GM23338 (cell line): ENCODE data around the gene INPP4B. TPM values are rescaled to one million over a fixed set of nuclear protein-coding genes. Genes with fewer than 3 reads are reported as not detected.

Source experiments
- ATAC-seq: fragments of 200-7000 bp; cut with Tn5 transposase; 3 replicates; pipeline ENCODE4 v1.9.1; 2020
- DNase-seq: peaks from one replicate; pipeline ENCODE4 v3.0.0-alpha.2; 2015; ENCODE audit warnings: low spot score
- H2AFZ ChIP-seq: fragments of 200-600 bp; sonication (generic); 2 replicates; pipeline ENCODE4 v1.8.0; 2016; ENCODE audit warnings: antibody characterized with exemption, mild to moderate bottlenecking, moderate library complexity
- H3F3A ChIP-seq: fragments of 200-600 bp; sonication (generic); replicated peaks from 2 replicates; pipeline ENCODE4 v1.8.0; 2017; ENCODE audit warnings: antibody characterized with exemption, mixed run types, low read depth
- H3K27ac ChIP-seq: fragments of 200-600 bp; sonication (generic); 2 replicates; pipeline ENCODE4 v1.6.1; 2016; ENCODE audit warnings: low read depth
- H3K27me3 ChIP-seq: fragments of 200-600 bp; sonication (generic); 2 replicates; pipeline ENCODE4 v1.8.0; 2016; ENCODE audit warnings: mild to moderate bottlenecking, mixed run types, moderate library complexity; ENCODE audit not compliant: insufficient read depth
- H3K36me3 ChIP-seq: fragments of 200-600 bp; sonication (generic); 2 replicates; pipeline ENCODE4 v1.8.0; 2016; ENCODE audit warnings: mild to moderate bottlenecking; ENCODE audit not compliant: insufficient read depth
- H3K4me1 ChIP-seq: fragments of 200-600 bp; sonication (generic); 2 replicates; pipeline ENCODE4 v1.8.0; 2016; ENCODE audit warnings: mild to moderate bottlenecking, moderate library complexity; ENCODE audit not compliant: insufficient read depth
- H3K4me2 ChIP-seq: fragments of 200-600 bp; sonication (generic); 2 replicates; pipeline ENCODE4 v1.7.1; 2017; ENCODE audit warnings: mixed run types
- H3K4me3 ChIP-seq: fragments of 200-600 bp; sonication (generic); 2 replicates; pipeline ENCODE4 v1.6.1; 2016; ENCODE audit warnings: mixed run types
- H3K79me2 ChIP-seq: fragments of 200-600 bp; sonication (generic); replicated peaks from 2 replicates; pipeline ENCODE4 v1.8.0; 2017; ENCODE audit warnings: mild to moderate bottlenecking; ENCODE audit not compliant: insufficient read depth
- H3K9me2 ChIP-seq: fragments of 200-600 bp; sonication (generic); 2 replicates; pipeline ENCODE4 v1.8.0; 2017; ENCODE audit not compliant: insufficient read depth
- H4K20me1 ChIP-seq: fragments of 200-600 bp; sonication (generic); replicated peaks from 2 replicates; pipeline ENCODE4 v1.8.0; 2017; ENCODE audit warnings: mild to moderate bottlenecking; ENCODE audit not compliant: insufficient read depth
- H3K27ac Mint-ChIP-seq: 2 replicates; pipeline ENCODE4 v1.8.0; 2020; ENCODE audit warnings: inconsistent platforms, mild to moderate bottlenecking, moderate library complexity, mixed read lengths
- H3K27me3 Mint-ChIP-seq: 3 replicates; pipeline ENCODE4 v1.8.0; 2022; ENCODE audit warnings: low read depth, mild to moderate bottlenecking, moderate library complexity, mixed read lengths, inconsistent platforms; ENCODE audit not compliant: insufficient read depth, poor library complexity
- H3K36me3 Mint-ChIP-seq: 3 replicates; pipeline ENCODE4 v1.8.0; 2021; ENCODE audit warnings: low read depth, mild to moderate bottlenecking, inconsistent platforms, moderate library complexity, mixed read lengths
- H3K4me1 Mint-ChIP-seq: 3 replicates; pipeline ENCODE4 v1.8.0; 2020; ENCODE audit warnings: mild to moderate bottlenecking, inconsistent platforms, mixed read lengths
- H3K4me3 Mint-ChIP-seq: 3 replicates; pipeline ENCODE4 v1.8.0; 2021; ENCODE audit warnings: moderate library complexity, mild to moderate bottlenecking, inconsistent platforms, mixed read lengths
- H3K9me3 Mint-ChIP-seq: 3 replicates; pipeline ENCODE4 v1.8.0; 2020; ENCODE audit warnings: moderate library complexity, mild to moderate bottlenecking, inconsistent platforms, mixed read lengths
- ETS1 ChIP-seq: IDR thresholded peaks from 2 replicates; pipeline ENCODE4 v1.6.1; 2016; ENCODE audit warnings: antibody characterized with exemption
- JUNB ChIP-seq: IDR thresholded peaks from one replicate; pipeline ENCODE4 v1.6.1; 2016; ENCODE audit warnings: antibody characterized with exemption; ENCODE audit not compliant: unreplicated experiment
- REST ChIP-seq: IDR thresholded peaks from one replicate; pipeline ENCODE4 v1.6.1; 2018; ENCODE audit warnings: antibody characterized with exemption; ENCODE audit not compliant: unreplicated experiment
- STAT1 ChIP-seq: IDR thresholded peaks from one replicate; pipeline ENCODE4 v1.6.1; 2016; ENCODE audit warnings: antibody characterized with exemption; ENCODE audit not compliant: unreplicated experiment
- ZNF462 ChIP-seq: fragments of 250-450 bp; sonication (Bioruptor Pico); IDR thresholded peaks from 2 replicates; pipeline ENCODE4 v1.5.0; 2020; ENCODE audit warnings: mild to moderate bottlenecking, moderate library complexity
- polyA plus RNA-seq: library from polyadenylated mRNA; unstranded; fragments of >200 nt; fragmentation: Nextera tagmentation; extraction: Ambion mirVana; gene quantifications from 2 replicates; pipeline ENCODE4 v1.2.1, GENCODE V29; 2016
- total RNA-seq: library from RNA; depleted of rRNA; stranded (reverse); fragments of >200 nt; shearing (Covaris generic); gene quantifications from 2 replicates; pipeline ENCODE4 v1.2.3, GENCODE V29; 2014

The INPP4B gene
- total and polyA plus RNA-seq, 2 experiments from 2014 or later, result 0.11 to 0.14 TPM

- TF ChIP-seq REST, result no peak
Measured at GRCh38 chr4:142351958-142352357, 494.1 kb downstream of the INPP4B start (continued).

- Mint-ChIP-seq H3K4me3 (no peak overlapping the region), H3K36me3 (no peaks in the 10 kb centered on the region), H3K4me1 (peaks cover 13% of the 10 kb centered on the region; the same call in 2 of the 3 replicates), H3K9me3 (no peaks in the 10 kb centered on the region), H3K27ac (no peak overlapping the region), H3K27me3 (no peaks in the 10 kb centered on the region)
- Histone ChIP-seq H2AFZ (no peak overlapping the region), H3K4me1 (no peaks in the 10 kb centered on the region), H3K36me3 (no peaks in the 10 kb centered on the region), H3K27ac (no peak overlapping the region), H3F3A (no peaks in the 10 kb centered on the region), H3K79me2 (no peaks in the 10 kb centered on the region), H3K27me3 (no peaks in the 10 kb centered on the region), H3K9me2 (no peaks in the 10 kb centered on the region), H4K20me1 (no peaks in the 10 kb centered on the region), H3K4me3 (no peak overlapping the region), H3K4me2 (no peak overlapping the region)
- ATAC-seq (no peak), DNase-seq (no peak)
- no peak for TF ChIP-seq REST
- no peak for TF ChIP-seq STAT1
- no peak for TF ChIP-seq ETS1
- no peak for TF ChIP-seq JUNB
- TF ChIP-seq ZNF462 (CRISPR knock-in tag), result no peak
Measured at GRCh38 chr4:142350871-142351270, 495.2 kb downstream of the INPP4B start.
